ENCODE results near the gene KIAA0825.

KIAA0825 gene

GRCh38 chr5:94197970-94198369, 420.4 kb downstream of the KIAA0825 start:
- Histone ChIP-seq H4K20me1 (ENCODE audit: control insufficient read depth, insufficient read depth, low read depth, low read length) (no peaks in the 10 kb centered on the region), H3K4me3 (ENCODE audit: low read length) (no peak overlapping the region), H3K9me2 (replicated peaks; ENCODE audit: control insufficient read depth, low read length) (no peaks in the 10 kb centered on the region), H3K4me1 (ENCODE audit: control insufficient read depth, low read length) (no peaks in the 10 kb centered on the region), H3K79me2 (ENCODE audit: control insufficient read depth, low read length) (no peaks in the 10 kb centered on the region), H3K27me3 (ENCODE audit: control insufficient read depth, low read length) (no peaks in the 10 kb centered on the region), H3K36me3 (ENCODE audit: control insufficient read depth, low read length) (no peaks in the 10 kb centered on the region), H3F3A (ENCODE audit: control insufficient read depth, insufficient read depth) (no peaks in the 10 kb centered on the region), H3K27ac (ENCODE audit: low read depth, low read length) (no peak overlapping the region), H3K4me2 (ENCODE audit: low read length) (no peak overlapping the region), H3K9me3 (ENCODE audit: control insufficient read depth, insufficient read depth, low read length) (no peaks in the 10 kb centered on the region)
- TF ChIP-seq CTCF (IDR thresholded peaks at IDR 0.05; ENCODE audit: low read depth, low read length, poor library complexity, severe bottlenecking): no peak

DNA sequence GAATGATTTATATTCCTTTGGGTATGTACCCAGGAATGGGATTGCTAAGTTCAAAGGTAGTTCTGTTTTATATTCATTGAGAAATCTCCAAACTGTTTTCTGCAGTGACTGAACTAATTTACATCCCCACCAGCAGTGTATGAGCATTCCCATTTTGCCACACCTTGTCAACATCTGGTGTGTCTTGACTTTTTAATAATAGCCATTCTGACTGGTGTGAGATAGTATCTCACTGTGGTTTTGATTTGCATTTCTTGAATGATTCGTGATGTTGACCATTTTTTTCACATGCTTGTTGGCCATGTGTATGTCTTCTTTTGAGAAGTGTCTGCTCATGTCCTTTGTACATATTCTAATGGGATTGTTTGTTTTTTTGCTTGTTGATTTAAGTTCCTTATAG, 421.5 kb downstream of the KIAA0825 start:
- no peaks in the 10 kb centered on the region for H3K79me2 ChIP-seq (ENCODE audit: control insufficient read depth, low read length)

GRCh38 chr5:94192658-94193391, 425.6 kb downstream of the KIAA0825 start:
- Histone ChIP-seq H3K4me2 (ENCODE audit: low read length) (no peak overlapping the region), H3K9me3 (ENCODE audit: control insufficient read depth, insufficient read depth, low read length) (no peaks in the 10 kb centered on the region)

More for the DNA sequence above, 421.5 kb downstream of the KIAA0825 start:
- Histone ChIP-seq H3K4me2 (ENCODE audit: low read length) (no peak overlapping the region), H3F3A (ENCODE audit: control insufficient read depth, insufficient read depth) (no peaks in the 10 kb centered on the region), H3K36me3 (ENCODE audit: control insufficient read depth, low read length) (no peaks in the 10 kb centered on the region), H3K4me3 (ENCODE audit: low read length) (no peak overlapping the region), H3K9me2 (replicated peaks; ENCODE audit: control insufficient read depth, low read length) (no peaks in the 10 kb centered on the region), H3K27ac (ENCODE audit: low read depth, low read length) (no peak overlapping the region), H3K27me3 (ENCODE audit: control insufficient read depth, low read length) (no peaks in the 10 kb centered on the region), H4K20me1 (ENCODE audit: control insufficient read depth, insufficient read depth, low read depth, low read length) (no peaks in the 10 kb centered on the region), H3K9me3 (ENCODE audit: control insufficient read depth, insufficient read depth, low read length) (no peaks in the 10 kb centered on the region), H3K4me1 (ENCODE audit: control insufficient read depth, low read length) (no peaks in the 10 kb centered on the region)
- TF ChIP-seq CTCF (IDR thresholded peaks at IDR 0.05; ENCODE audit: low read depth, low read length, poor library complexity, severe bottlenecking) (no peak), EZH2phosphoT487 (IDR thresholded peaks at IDR 0.05; ENCODE audit: borderline replicate concordance, low read length) (no peak)

More at GRCh38 chr5:94192658-94193391, 425.6 kb downstream of the KIAA0825 start:
- Histone ChIP-seq H3K27me3 (ENCODE audit: control insufficient read depth, low read length) (no peaks in the 10 kb centered on the region), H3K4me3 (ENCODE audit: low read length) (no peak overlapping the region), H4K20me1 (ENCODE audit: control insufficient read depth, insufficient read depth, low read depth, low read length) (no peaks in the 10 kb centered on the region), H3K4me1 (ENCODE audit: control insufficient read depth, low read length) (no peaks in the 10 kb centered on the region), H3K36me3 (ENCODE audit: control insufficient read depth, low read length) (no peaks in the 10 kb centered on the region), H3K79me2 (ENCODE audit: control insufficient read depth, low read length) (no peaks in the 10 kb centered on the region), H3K9me2 (replicated peaks; ENCODE audit: control insufficient read depth, low read length) (no peaks in the 10 kb centered on the region), H3F3A (ENCODE audit: control insufficient read depth, insufficient read depth) (no peaks in the 10 kb centered on the region), H3K27ac (ENCODE audit: low read depth, low read length) (no peak overlapping the region)
- TF ChIP-seq EZH2phosphoT487 (IDR thresholded peaks at IDR 0.05; ENCODE audit: borderline replicate concordance, low read length) (no peak), CTCF (IDR thresholded peaks at IDR 0.05; ENCODE audit: low read depth, low read length, poor library complexity, severe bottlenecking) (no peak)
